Hepatic stellate cell (primary cell): Measurements from ENCODE around the gene FASN.

Experiments used
- DNase-seq: peaks from one replicate; pipeline ENCODE4 v3.0.0; 2011; ENCODE audit warnings: low spot score

The FASN gene

GRCh38 chr17:82101767-82102679, 4.0 kb upstream of the FASN start:
- DNase-seq: no peak

- no peak for DNase-seq
Observed at GRCh38 chr17:82101301-82101715, 3.3 kb upstream of the FASN start.

- no peak for DNase-seq
Observed at GRCh38 chr17:82100502-82101298, 2.7 kb upstream of the FASN start.

- DNase-seq: no peak
Observed at GRCh38 chr17:82098939-82099763, 1.1 kb upstream of the FASN start.

- DNase-seq: no peak
Observed at GRCh38 chr17:82097919-82098168, 192 bp downstream of the FASN start.

GRCh38 chr17:82097184-82097918, 685 bp downstream of the FASN start:
- DNase-seq: peak; percentile 87

- DNase-seq: no peak
Observed at GRCh38 chr17:82096709-82097183, 1.3 kb downstream of the FASN start.

GRCh38 chr17:82095777-82096708, 2.0 kb downstream of the FASN start:
- no peak for DNase-seq

GRCh38 chr17:82094931-82095776, 2.9 kb downstream of the FASN start:
- no peak for DNase-seq

GRCh38 chr17:82092995-82093751, 4.9 kb downstream of the FASN start:
- no peak for DNase-seq

- DNase-seq: no peak
Observed at GRCh38 chr17:82092628-82092994, 5.4 kb downstream of the FASN start.

- DNase-seq: no peak
Observed at GRCh38 chr17:82092094-82092586, 5.9 kb downstream of the FASN start.

- DNase-seq: no peak
Observed at GRCh38 chr17:82091264-82092066, 6.6 kb downstream of the FASN start.

GRCh38 chr17:82090549-82091263, 7.3 kb downstream of the FASN start:
- no peak for DNase-seq

GRCh38 chr17:82089723-82090548, 8.1 kb downstream of the FASN start:
- no peak for DNase-seq
